Prostate gland (tissue), 2 donors: Measurements from ENCODE around the gene RAET1L.

Experiments used
- POLR2A ChIP-seq: fragments of 450-650 bp; IDR thresholded peaks from one replicate; pipeline ENCODE4 v1.6.1; 2016; ENCODE audit warnings: antibody characterized with exemption, mild to moderate bottlenecking
- POLR2AphosphoS5 ChIP-seq: sonication (generic); formaldehyde crosslinking; IDR thresholded peaks from one replicate; pipeline ENCODE4 v1.6.1; 2017; ENCODE audit warnings: antibody characterized with exemption
- TF ChIP-seq, protein P1 (sequence below), 4 experiments: fragments of 200-600 bp in 2 of 4; fragments of 450-650 bp in 2 of 4; sonication (generic) in 2 of 4; IDR thresholded peaks; 1 replicate in 3 of 4; 2 replicates in 1 of 4; pipeline ENCODE4 v1.5.1; 2016 to 2019; ENCODE audit warnings: antibody characterized with exemption in 4 of 4, mild to moderate bottlenecking in 2 of 4, moderate library complexity in 2 of 4

DNA sequence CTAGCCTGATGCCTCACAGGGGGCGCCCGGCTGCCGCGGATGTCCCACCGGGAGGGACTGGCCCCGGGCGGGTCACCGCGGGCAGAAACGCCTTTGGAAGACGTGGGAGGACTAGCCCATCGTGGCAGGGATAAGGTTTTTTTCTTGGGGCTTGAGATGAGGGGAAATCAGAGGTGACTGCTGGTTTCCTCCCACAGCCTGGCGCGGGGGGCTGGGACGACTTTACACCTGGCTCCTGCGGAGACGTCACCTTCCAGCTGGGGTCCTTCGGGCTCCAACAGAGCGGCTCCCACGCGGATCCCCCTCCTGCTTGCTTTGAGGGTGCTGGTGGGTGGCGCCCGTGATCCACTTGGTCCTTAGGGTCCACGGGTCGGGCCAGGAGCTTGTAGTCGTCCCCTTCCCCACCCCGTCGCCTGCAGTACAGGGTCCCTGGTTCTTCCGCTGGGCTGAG is 32.2 kb upstream of the RAET1L start:
- TF ChIP-seq, protein P1, sequence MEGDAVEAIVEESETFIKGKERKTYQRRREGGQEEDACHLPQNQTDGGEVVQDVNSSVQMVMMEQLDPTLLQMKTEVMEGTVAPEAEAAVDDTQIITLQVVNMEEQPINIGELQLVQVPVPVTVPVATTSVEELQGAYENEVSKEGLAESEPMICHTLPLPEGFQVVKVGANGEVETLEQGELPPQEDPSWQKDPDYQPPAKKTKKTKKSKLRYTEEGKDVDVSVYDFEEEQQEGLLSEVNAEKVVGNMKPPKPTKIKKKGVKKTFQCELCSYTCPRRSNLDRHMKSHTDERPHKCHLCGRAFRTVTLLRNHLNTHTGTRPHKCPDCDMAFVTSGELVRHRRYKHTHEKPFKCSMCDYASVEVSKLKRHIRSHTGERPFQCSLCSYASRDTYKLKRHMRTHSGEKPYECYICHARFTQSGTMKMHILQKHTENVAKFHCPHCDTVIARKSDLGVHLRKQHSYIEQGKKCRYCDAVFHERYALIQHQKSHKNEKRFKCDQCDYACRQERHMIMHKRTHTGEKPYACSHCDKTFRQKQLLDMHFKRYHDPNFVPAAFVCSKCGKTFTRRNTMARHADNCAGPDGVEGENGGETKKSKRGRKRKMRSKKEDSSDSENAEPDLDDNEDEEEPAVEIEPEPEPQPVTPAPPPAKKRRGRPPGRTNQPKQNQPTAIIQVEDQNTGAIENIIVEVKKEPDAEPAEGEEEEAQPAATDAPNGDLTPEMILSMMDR (IDR thresholded peaks at IDR 0.05) = no peak
- TF ChIP-seq POLR2A (no peak), POLR2AphosphoS5 (no peak)
